ENCODE measurements around the gene LRATD1.

Gene LRATD1

DNA sequence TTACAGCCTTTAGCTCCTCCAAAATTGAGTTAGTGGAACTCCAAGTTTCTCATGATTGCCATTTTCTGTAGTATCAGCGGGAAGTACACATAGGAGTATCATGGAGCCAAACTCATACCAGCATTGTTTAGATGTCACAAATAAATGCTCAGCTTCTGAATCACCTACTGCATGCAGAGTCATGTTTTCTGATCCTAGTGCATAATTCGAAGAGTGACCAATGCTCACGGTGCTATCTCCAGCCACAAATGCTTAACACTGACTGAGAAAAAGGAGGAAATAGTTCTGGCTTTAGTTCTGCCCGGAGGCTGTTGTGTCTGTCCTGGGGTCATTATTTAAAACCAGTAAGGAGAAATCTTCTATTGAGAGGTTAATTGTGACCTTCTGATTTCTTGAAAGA is 45.4 kb upstream of the LRATD1 start:
- no peak overlapping the region for H2AFZ ChIP-seq (ENCODE audit: low read length)

DNA sequence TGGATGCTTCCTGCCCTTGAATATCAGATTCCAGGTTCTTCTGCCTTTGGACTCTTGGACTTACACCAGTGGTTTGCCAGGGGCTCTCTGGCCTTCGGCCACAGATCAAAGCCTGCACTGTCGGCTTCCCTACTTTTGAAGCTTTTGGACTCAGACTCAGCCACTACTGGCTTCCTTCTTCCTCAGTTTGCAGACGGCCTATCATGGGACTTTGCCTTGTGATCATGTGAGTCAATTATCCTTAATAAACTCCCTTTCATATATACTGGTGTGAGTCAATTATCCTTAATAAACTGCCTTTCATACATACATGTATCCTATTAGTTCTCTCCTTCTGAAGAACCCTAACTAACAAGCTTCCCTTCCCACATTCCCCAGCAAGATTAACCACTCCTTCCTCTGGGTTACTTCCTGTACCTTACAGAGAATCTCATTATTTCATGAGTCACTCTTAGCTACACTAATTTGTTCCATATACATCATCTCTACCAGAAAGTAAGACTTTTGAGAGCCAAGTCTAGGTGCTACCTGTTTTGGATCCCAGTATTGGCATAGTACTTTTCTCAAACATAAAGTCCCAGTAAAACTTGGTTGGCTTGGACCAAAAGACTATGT is 31.3 kb upstream of the LRATD1 start:
- H4K20me1 ChIP-seq (ENCODE audit: insufficient read depth, low read length, poor library complexity, severe bottlenecking), result no peaks in the 10 kb centered on the region
- no peaks in the 10 kb centered on the region for H3K9me3 ChIP-seq (ENCODE audit: insufficient read depth, low read depth, low read length)
- no peak overlapping the region for H2AFZ ChIP-seq (ENCODE audit: low read length)
- H3K9me2 ChIP-seq (replicated peaks; ENCODE audit: low read depth, low read length), result no peaks in the 10 kb centered on the region
- no peak overlapping the region for H3K4me2 ChIP-seq (ENCODE audit: low read depth, low read length, poor library complexity, severe bottlenecking)
- H3F3A ChIP-seq (ENCODE audit: low read depth), result no peaks in the 10 kb centered on the region
- no peak overlapping the region for H3K9ac ChIP-seq (ENCODE audit: low read depth, low read length, poor library complexity, severe bottlenecking)
- no peaks in the 10 kb centered on the region for H3K4me1 ChIP-seq (ENCODE audit: insufficient read depth, low read length, poor library complexity, severe bottlenecking)
- no peaks in the 10 kb centered on the region for H3K27me3 ChIP-seq (ENCODE audit: insufficient read depth, low read length, poor library complexity, severe bottlenecking)
- no peak overlapping the region for H3K4me3 ChIP-seq (ENCODE audit: low read length, poor library complexity, severe bottlenecking)
- H3K36me3 ChIP-seq (ENCODE audit: insufficient read depth, low read length), result no peaks in the 10 kb centered on the region
- no peak for TF ChIP-seq EZH2phosphoT487 (IDR thresholded peaks at IDR 0.05; ENCODE audit: borderline replicate concordance)
- no peak for TF ChIP-seq CTCF (conservative IDR thresholded peaks at IDR 0.05; ENCODE audit: low read length)
- H3K79me2 ChIP-seq (ENCODE audit: insufficient read depth, low read length), result no peaks in the 10 kb centered on the region

More for the DNA sequence above, 45.4 kb upstream of the LRATD1 start:
- Histone ChIP-seq H3K9me3 (ENCODE audit: insufficient read depth, low read depth, low read length) (no peaks in the 10 kb centered on the region), H3K9me2 (replicated peaks; ENCODE audit: low read depth, low read length) (no peaks in the 10 kb centered on the region), H3K36me3 (ENCODE audit: insufficient read depth, low read length) (no peaks in the 10 kb centered on the region), H3K9ac (ENCODE audit: low read depth, low read length, poor library complexity, severe bottlenecking) (no peak overlapping the region), H3K79me2 (ENCODE audit: insufficient read depth, low read length) (no peaks in the 10 kb centered on the region), H4K20me1 (ENCODE audit: insufficient read depth, low read length, poor library complexity, severe bottlenecking) (no peaks in the 10 kb centered on the region), H3K4me1 (ENCODE audit: insufficient read depth, low read length, poor library complexity, severe bottlenecking) (no peaks in the 10 kb centered on the region), H3K27me3 (ENCODE audit: insufficient read depth, low read length, poor library complexity, severe bottlenecking) (no peaks in the 10 kb centered on the region), H3K4me3 (ENCODE audit: low read length, poor library complexity, severe bottlenecking) (no peak overlapping the region), H3F3A (ENCODE audit: low read depth) (no peaks in the 10 kb centered on the region), H3K4me2 (ENCODE audit: low read depth, low read length, poor library complexity, severe bottlenecking) (no peak overlapping the region)
- TF ChIP-seq EZH2phosphoT487 (IDR thresholded peaks at IDR 0.05; ENCODE audit: borderline replicate concordance) (no peak), CTCF (conservative IDR thresholded peaks at IDR 0.05; ENCODE audit: low read length) (no peak)

- no peak overlapping the region for H3K4me3 ChIP-seq (ENCODE audit: low read length, poor library complexity, severe bottlenecking)
- H3K9me2 ChIP-seq (replicated peaks; ENCODE audit: low read depth, low read length), result no peaks in the 10 kb centered on the region
- H3K9me3 ChIP-seq (ENCODE audit: insufficient read depth, low read depth, low read length), result no peaks in the 10 kb centered on the region
- no peaks in the 10 kb centered on the region for H3K36me3 ChIP-seq (ENCODE audit: insufficient read depth, low read length)
- H3K79me2 ChIP-seq (ENCODE audit: insufficient read depth, low read length), result no peaks in the 10 kb centered on the region
- no peaks in the 10 kb centered on the region for H3K4me1 ChIP-seq (ENCODE audit: insufficient read depth, low read length, poor library complexity, severe bottlenecking)
- H2AFZ ChIP-seq (ENCODE audit: low read length), result no peak overlapping the region
- H3K4me2 ChIP-seq (ENCODE audit: low read depth, low read length, poor library complexity, severe bottlenecking), result no peak overlapping the region
- no peaks in the 10 kb centered on the region for H3F3A ChIP-seq (ENCODE audit: low read depth)
- H4K20me1 ChIP-seq (ENCODE audit: insufficient read depth, low read length, poor library complexity, severe bottlenecking), result no peaks in the 10 kb centered on the region
- H3K9ac ChIP-seq (ENCODE audit: low read depth, low read length, poor library complexity, severe bottlenecking), result no peak overlapping the region
- TF ChIP-seq CTCF (conservative IDR thresholded peaks at IDR 0.05; ENCODE audit: low read length) (no peak), EZH2phosphoT487 (IDR thresholded peaks at IDR 0.05; ENCODE audit: borderline replicate concordance) (no peak)
- H3K27me3 ChIP-seq (ENCODE audit: insufficient read depth, low read length, poor library complexity, severe bottlenecking), result no peaks in the 10 kb centered on the region
Observed at GRCh38 chr2:14602309-14602708, 30.2 kb upstream of the LRATD1 start.

Data from Loucy (cell line).